Measurements from ENCODE around the gene AKR1B1. TPM values are rescaled to one million over a fixed set of nuclear protein-coding genes. Genes with fewer than 3 reads are reported as not detected.

Gene AKR1B1
- total RNA-seq (2022; extraction: Qiagen RNA extraction): 2,128 to 2,690 TPM (median 2,586 TPM) in 5 replicates

GRCh38 chr7:134458806-134459698, at the start of gene AKR1B1:
Gene AKR1B1, minus strand, starts transcription at chr7:134459100. Its CDS starts 38 bp downstream, at chr7:134459062.

Other genes starting within 250 kb of the AKR1B1 start
- gene SLC35B4, start 142.2 kb downstream of the AKR1B1 start, total RNA-seq (2022; extraction: Qiagen RNA extraction): 29.7 to 40.3 TPM (median 33.7 TPM) in 5 replicates
- gene AKR1B10, start 68.5 kb upstream of the AKR1B1 start, total RNA-seq (2022; extraction: Qiagen RNA extraction): 2,208 to 2,341 TPM (median 2,288 TPM) in 5 replicates
- gene AKR1B15, start 90.0 kb upstream of the AKR1B1 start, total RNA-seq (2022; extraction: Qiagen RNA extraction): 21.6 to 38.9 TPM (median 35.8 TPM) in 5 replicates
- gene BPGM, start 187.8 kb upstream of the AKR1B1 start, total RNA-seq (2022; extraction: Qiagen RNA extraction): 15.2 to 22.0 TPM (median 16.2 TPM) in 5 replicates